Superior temporal gyrus (tissue), 1 donor: ENCODE measurements around the gene UQCRHL.
A peak's percentile ranks its signal among the peaks of the same experiment; 100 is the strongest.
"Not testable (repeated sequence)": the region's sequence is repeated elsewhere in the genome, so short reads cannot be mapped to it uniquely, and the experiment has no call there.

ENCODE experiments used
- DNase-seq: peaks from one replicate; pipeline ENCODE4 v3.0.0-alpha.2; 2016; ENCODE audit errors: extremely low spot score

The UQCRHL gene

GRCh38 chr1:15835741-15836510 lies 28.5 kb upstream of the UQCRHL start:
- peak; percentile 99 for DNase-seq

- DNase-seq: peak; percentile 58
Observed at GRCh38 chr1:15835205-15835740, 27.8 kb upstream of the UQCRHL start.

- peak; percentile 96 for DNase-seq
Observed at GRCh38 chr1:15834406-15835204, 27.2 kb upstream of the UQCRHL start.

GRCh38 chr1:15833842-15834405 lies 26.5 kb upstream of the UQCRHL start:
- no peak for DNase-seq

GRCh38 chr1:15833069-15833679 lies 25.7 kb upstream of the UQCRHL start:
- DNase-seq: no peak

- DNase-seq: no peak
Observed at GRCh38 chr1:15830258-15830657, 22.8 kb upstream of the UQCRHL start.

GRCh38 chr1:15828931-15829330 lies 21.5 kb upstream of the UQCRHL start:
- not testable (repeated sequence) for DNase-seq

- DNase-seq: not testable (repeated sequence)
Observed at GRCh38 chr1:15827567-15827966, 20.1 kb upstream of the UQCRHL start.

GRCh38 chr1:15826810-15827507 lies 19.5 kb upstream of the UQCRHL start:
- no peak for DNase-seq

GRCh38 chr1:15825800-15826199 lies 18.4 kb upstream of the UQCRHL start:
- DNase-seq: no peak

- DNase-seq: no peak
Observed at GRCh38 chr1:15820478-15820877, 13.0 kb upstream of the UQCRHL start.

- DNase-seq: no peak
Observed at GRCh38 chr1:15816674-15817073, 9.2 kb upstream of the UQCRHL start.

GRCh38 chr1:15810073-15810472 lies 2.6 kb upstream of the UQCRHL start:
- peak; percentile 67 for DNase-seq

- DNase-seq: no peak
Observed at GRCh38 chr1:15808955-15809354, 1.5 kb upstream of the UQCRHL start.

- DNase-seq: no peak
Observed at GRCh38 chr1:15807121-15807520, 328 bp downstream of the UQCRHL start.

GRCh38 chr1:15804060-15804459 lies 3.4 kb downstream of the UQCRHL start:
- no peak for DNase-seq

GRCh38 chr1:15803380-15803779 lies 4.1 kb downstream of the UQCRHL start:
- DNase-seq: peak; percentile 28

- DNase-seq: no peak
Observed at GRCh38 chr1:15802234-15802965, 5.0 kb downstream of the UQCRHL start.

- DNase-seq: no peak
Observed at GRCh38 chr1:15799928-15800835, 7.3 kb downstream of the UQCRHL start.
